Panc1 (cell line): Measurements from ENCODE around the gene RDX. TPM values are rescaled to one million over a fixed set of nuclear protein-coding genes. Genes with fewer than 3 reads are reported as not detected.
A peak's percentile ranks its signal among the peaks of the same experiment; 100 is the strongest.

Experiments
- ATAC-seq: fragments of 200-7000 bp; cut with Tn5 transposase; 2 replicates; pipeline ENCODE4 v1.9.1; 2020; ENCODE audit warnings: mild to moderate bottlenecking, moderate library complexity
- BruUV-seq: library from RNA; stranded (reverse); fragments of 400-500 nt; replicated peaks from 2 replicates; lab custom pipeline; 2021; lab: Mats Ljungman, UMichigan
- CTCF ChIA-PET: fragments of 300-600 bp; sonication (Branson Sonifier 250); formaldehyde crosslinking; loops from one replicate; lab custom pipeline; 2022; ENCODE audit warnings: antibody characterized with exemption; lab: Charles Lee
- POLR2A ChIA-PET: fragments of 300-600 bp; sonication (Branson Sonifier 250); formaldehyde crosslinking; loops from one replicate; lab custom pipeline; 2022; ENCODE audit warnings: antibody characterized with exemption; lab: Charles Lee
- DNase-seq: peaks from one replicate; pipeline ENCODE4 v3.0.0-alpha.2; 2010; ENCODE audit warnings: low read depth, low spot score
- H3K27ac ChIP-seq: 2 replicates; pipeline ENCODE4 v1.5.1; 2011; ENCODE audit warnings: mild to moderate bottlenecking, low read length, inconsistent platforms
- H3K27me3 ChIP-seq: fragments of 200-500 bp; sonication (Bioruptor generic); 2 replicates; pipeline ENCODE4 v1.6.0; 2014; ENCODE audit warnings: low read length, inconsistent platforms; ENCODE audit not compliant: control insufficient read depth, insufficient read depth
- H3K36me3 ChIP-seq: fragments of 200-500 bp; sonication (Bioruptor generic); 2 replicates; pipeline ENCODE4 v1.5.1; 2014; ENCODE audit warnings: inconsistent platforms, mild to moderate bottlenecking, low read length, moderate library complexity; ENCODE audit not compliant: control insufficient read depth, insufficient read depth
- H3K4me1 ChIP-seq: 2 replicates; pipeline ENCODE4 v1.5.1; 2011; ENCODE audit warnings: inconsistent platforms, mild to moderate bottlenecking, low read length, moderate library complexity; ENCODE audit not compliant: control insufficient read depth, insufficient read depth
- H3K4me3 ChIP-seq, 2 experiments: 2 replicates each; pipeline ENCODE4 v1.5.1; 2011 to 2012; ENCODE audit warnings: low read depth in 2 of 2, low read length in 2 of 2, mild to moderate bottlenecking in 2 of 2, inconsistent platforms in 1 of 2, moderate library complexity in 1 of 2
- H3K9me3 ChIP-seq: fragments of 200-500 bp; sonication (Bioruptor generic); 2 replicates; pipeline ENCODE4 v1.5.1; 2014; ENCODE audit warnings: low read depth, mild to moderate bottlenecking, inconsistent platforms, low read length, moderate library complexity; ENCODE audit not compliant: control insufficient read depth, insufficient read depth
- CTCF ChIP-seq: fragments of 450-650 bp; IDR thresholded peaks from 2 replicates; pipeline ENCODE4 v1.5.1; 2017; ENCODE audit warnings: mild to moderate bottlenecking
- POLR2AphosphoS5 ChIP-seq: IDR thresholded peaks from 2 replicates; pipeline ENCODE4 v1.6.1; 2012; ENCODE audit warnings: mild to moderate bottlenecking, low read depth, low read length, moderate library complexity
- REST ChIP-seq, 2 experiments: IDR thresholded peaks; 2 replicates each; pipeline ENCODE4 v1.6.1; 2011 to 2012; ENCODE audit warnings: low read depth in 2 of 2, control low read depth in 1 of 2, low read length in 1 of 2, mild to moderate bottlenecking in 1 of 2, moderate library complexity in 1 of 2; ENCODE audit not compliant: insufficient read depth in 1 of 2
- SIN3A ChIP-seq: IDR thresholded peaks from 2 replicates; pipeline ENCODE4 v1.6.1; 2012; ENCODE audit warnings: low read depth, mild to moderate bottlenecking, low read length, moderate library complexity, borderline replicate concordance; ENCODE audit not compliant: insufficient read depth
- TCF7L2 ChIP-seq: IDR thresholded peaks from 2 replicates; pipeline ENCODE4 v1.6.1; 2011; ENCODE audit warnings: mild to moderate bottlenecking, low read depth, low read length, inconsistent platforms
- in situ Hi-C: cut with HindIII; loops from 2 replicates; pipeline ENCODE4 v1.10.0; 2016; ENCODE audit warnings: low sequenced_read_pairs, low pct_unique_long_range_greater_than_20kb
- intact Hi-C: fragments of 100-400 bp; cut with micrococcal nuclease; formaldehyde crosslinking; loops from one replicate; pipeline ENCODE4 v1.10.0; 2022; ENCODE audit not compliant: unreplicated experiment
- total RNA-seq: library from RNA; stranded (reverse); gene quantifications from one replicate; pipeline ENCODE4 v1.2.1, GENCODE V29; 2021; ENCODE audit not compliant: unreplicated experiment

The RDX gene
- total RNA-seq, 1 experiment from 2014 or later = 200 TPM

- in situ Hi-C loops = no loop called here
- Histone ChIP-seq H3K9me3 (no peaks in the 10 kb centered on the region), H3K36me3 (no peaks in the 10 kb centered on the region), H3K27ac (no peak overlapping the region), H3K4me1 (no peaks in the 10 kb centered on the region; the same call in 1 of the 2 replicates), H3K4me3 (no peak overlapping the region), H3K27me3 (no peaks in the 10 kb centered on the region)
- TF ChIP-seq CTCF = no peak
- TF ChIP-seq POLR2AphosphoS5 = no peak
- no peak for TF ChIP-seq TCF7L2
- no peak for TF ChIP-seq REST (IDR thresholded peaks at IDR 0.05; ENCODE audit: insufficient read depth in 1 of 2, low read depth in 2 of 2, low read length in 1 of 2)
- no peak for TF ChIP-seq SIN3A
- DNase-seq = no peak
- intact Hi-C loops = no loop called here
- no TSS peak for BruUV-seq
- ATAC-seq = no peak
- ChIA-PET CTCF (no interaction called here), POLR2A (no interaction called here)
Measured at GRCh38 chr11:110312670-110313069, 16.3 kb upstream of the RDX start.

GRCh38 chr11:110311783-110312579, 15.6 kb upstream of the RDX start:
- Histone ChIP-seq H3K4me3 (no peak overlapping the region), H3K27me3 (no peaks in the 10 kb centered on the region), H3K36me3 (no peaks in the 10 kb centered on the region), H3K4me1 (no peaks in the 10 kb centered on the region; the same call in 1 of the 2 replicates), H3K9me3 (no peaks in the 10 kb centered on the region), H3K27ac (peak overlapping the region; percentile 3; the same call in 1 of the 2 replicates)
- ChIA-PET POLR2A (no interaction called here), CTCF (no interaction called here)
- TF ChIP-seq REST (IDR thresholded peaks at IDR 0.05; ENCODE audit: insufficient read depth in 1 of 2, low read depth in 2 of 2, low read length in 1 of 2) = no peak
- no peak for TF ChIP-seq SIN3A
- no peak for ATAC-seq
- DNase-seq = no peak
- BruUV-seq = no TSS peak
- in situ Hi-C loops = no loop called here
- intact Hi-C loops = no loop called here
